HG03175 (cell line): ENCODE measurements around the gene CDH3.

Experiments
- ATAC-seq: cut with Tn5 transposase; IDR thresholded peaks from one replicate; pipeline ENCODE4 v1.9.1; 2021; ENCODE audit warnings: mild to moderate bottlenecking, moderate library complexity; ENCODE audit not compliant: unreplicated experiment

The CDH3 gene

DNA sequence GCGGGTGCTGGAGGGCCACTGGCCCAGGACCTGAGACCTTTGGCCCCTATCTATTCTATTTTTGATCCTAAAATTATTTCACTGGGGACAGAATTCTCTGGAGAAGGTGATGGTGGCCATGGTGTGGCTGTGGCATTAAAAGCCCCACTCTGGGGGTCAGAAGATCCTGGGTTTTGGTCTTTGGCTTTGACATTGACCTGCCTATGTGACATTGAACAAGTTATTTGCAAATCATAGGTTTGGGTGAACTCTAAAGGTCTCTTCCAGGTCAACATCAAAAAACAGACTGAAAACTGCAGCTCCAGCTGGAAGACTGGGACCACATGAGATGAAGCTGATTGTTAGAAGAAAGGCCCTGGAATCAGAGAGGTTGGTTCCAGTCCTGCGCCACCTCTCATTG, 89.7 kb downstream of the CDH3 start:
- ATAC-seq, result no peak

DNA sequence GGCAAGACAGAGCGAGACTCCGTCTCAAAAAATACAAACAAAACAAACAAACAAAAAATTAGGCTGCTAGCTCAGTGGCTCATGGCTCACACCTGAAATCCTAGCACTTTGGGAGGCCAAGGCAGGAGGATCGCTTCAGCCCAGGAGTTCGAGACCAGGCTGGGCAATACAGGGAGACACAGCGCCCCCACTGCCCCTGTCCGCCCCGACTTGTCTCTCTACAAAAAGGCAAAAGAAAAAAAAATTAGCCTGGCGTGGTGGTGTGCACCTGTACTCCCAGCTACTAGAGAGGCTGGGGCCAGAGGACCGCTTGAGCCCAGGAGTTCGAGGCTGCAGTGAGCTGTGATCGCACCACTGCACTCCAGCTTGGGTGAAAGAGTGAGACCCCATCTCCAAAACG, 91.5 kb downstream of the CDH3 start:
- no peak for ATAC-seq

GRCh38 chr16:68737046-68737729, 92.1 kb downstream of the CDH3 start, which contains the start of gene CDH1:
CDH1 (plus strand) TSS chr16:68737292; CDS start chr16:68737416, 124 bp downstream.
- no peak for ATAC-seq

DNA sequence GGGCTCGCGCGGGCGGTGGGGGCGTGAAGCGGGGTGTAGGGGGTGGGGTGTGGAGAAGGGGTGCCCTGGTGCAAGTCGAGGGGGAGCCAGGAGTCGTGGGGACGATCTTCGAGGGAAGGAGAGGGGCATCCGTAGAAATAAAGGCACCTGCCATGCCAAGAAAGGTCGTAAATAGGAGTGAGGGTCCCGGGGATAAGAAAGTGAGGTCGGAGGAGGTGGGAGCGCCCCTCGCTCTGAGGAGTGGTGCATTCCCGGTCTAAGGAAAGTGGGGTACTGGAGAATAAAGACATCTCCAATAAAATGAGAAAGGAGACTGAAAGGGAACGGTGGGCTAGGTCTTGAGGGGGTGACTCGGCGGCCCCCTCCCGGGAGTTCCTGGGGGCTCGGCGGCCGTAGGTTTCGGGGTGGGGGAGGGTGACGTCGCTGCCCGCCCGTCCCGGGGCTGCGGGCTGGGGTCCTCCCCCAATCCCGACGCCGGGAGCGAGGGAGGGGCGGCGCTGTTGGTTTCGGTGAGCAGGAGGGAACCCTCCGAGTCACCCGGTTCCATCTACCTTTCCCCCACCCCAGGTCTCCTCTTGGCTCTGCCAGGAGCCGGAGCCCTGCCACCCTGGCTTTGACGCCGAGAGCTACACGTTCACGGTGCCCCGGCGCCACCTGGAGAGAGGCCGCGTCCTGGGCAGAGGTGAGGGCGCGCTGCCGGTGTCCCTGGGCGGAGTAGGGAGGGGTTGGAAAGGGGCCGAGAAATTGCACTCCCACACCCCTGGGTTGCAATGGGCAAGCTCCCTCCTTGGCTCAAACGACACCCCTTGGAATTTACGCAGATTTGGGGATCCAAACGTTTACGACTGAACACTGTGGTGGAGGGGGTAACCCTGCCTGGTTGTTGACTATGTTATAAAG, 92.9 kb downstream of the CDH3 start:
- ATAC-seq, result no peak

GRCh38 chr16:68739964-68740627, 95.0 kb downstream of the CDH3 start:
- no peak for ATAC-seq

DNA sequence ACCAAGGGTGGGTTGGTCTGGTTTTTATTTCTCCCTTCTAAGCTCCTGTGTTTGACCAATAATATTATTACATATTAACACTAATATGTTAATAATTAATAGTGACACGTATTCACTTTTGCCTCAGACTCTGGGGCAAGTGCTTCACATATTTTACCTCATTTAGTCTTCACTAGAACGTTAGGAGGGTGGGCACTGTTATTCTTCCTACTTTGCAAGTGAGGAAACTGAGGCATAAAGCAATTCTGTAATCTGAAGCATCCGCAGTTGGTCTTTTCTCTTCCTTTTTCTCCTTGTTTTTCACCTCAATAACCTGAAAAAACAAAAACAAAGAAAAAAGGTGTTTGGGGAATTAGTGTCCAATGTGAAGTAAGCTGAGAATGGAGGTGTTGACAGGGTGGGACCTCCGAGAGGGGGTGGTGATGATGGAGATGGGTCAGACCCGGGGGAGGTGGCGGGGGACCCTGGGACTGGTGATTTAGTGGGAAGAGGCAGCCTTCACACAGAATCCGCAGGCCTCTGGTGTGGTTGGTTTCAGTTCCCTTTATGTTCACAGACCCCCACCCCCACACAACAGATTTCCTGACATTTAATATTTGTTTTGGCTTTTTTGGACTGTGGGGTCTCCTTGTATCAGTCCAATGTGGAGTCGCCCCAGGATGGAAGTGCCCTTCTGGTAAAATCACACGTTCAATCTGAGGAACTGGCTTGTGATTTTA, 95.7 kb downstream of the CDH3 start:
- ATAC-seq, result no peak

GRCh38 chr16:68743664-68744063, 98.6 kb downstream of the CDH3 start:
- ATAC-seq, result no peak

DNA sequence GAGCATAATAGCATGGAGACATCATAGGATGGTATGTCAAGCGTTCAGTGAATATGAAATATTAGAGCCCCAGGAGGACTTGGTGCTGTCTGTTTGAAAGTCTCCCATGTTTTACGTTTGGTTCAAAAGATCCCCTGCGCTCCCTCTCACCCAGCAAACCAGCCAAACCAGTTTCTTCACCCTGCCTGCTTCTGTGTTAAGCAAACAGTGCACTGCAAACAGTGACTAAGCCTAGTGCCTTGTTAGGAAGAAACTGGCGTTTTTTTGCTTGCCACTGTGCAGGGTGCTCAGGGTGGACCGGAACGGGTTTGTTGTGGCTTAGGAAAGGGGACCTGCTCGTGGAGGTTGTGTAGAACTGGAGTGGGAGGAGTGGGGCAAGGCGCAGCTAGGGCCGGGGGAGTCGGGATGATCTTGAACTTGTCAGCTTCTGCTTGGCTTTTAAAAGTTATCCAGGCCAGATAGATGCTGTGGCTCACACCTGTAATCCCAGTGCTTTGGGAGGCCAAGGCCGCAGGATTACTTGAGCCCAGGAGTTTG, 99.7 kb downstream of the CDH3 start:
- ATAC-seq, result no peak

DNA sequence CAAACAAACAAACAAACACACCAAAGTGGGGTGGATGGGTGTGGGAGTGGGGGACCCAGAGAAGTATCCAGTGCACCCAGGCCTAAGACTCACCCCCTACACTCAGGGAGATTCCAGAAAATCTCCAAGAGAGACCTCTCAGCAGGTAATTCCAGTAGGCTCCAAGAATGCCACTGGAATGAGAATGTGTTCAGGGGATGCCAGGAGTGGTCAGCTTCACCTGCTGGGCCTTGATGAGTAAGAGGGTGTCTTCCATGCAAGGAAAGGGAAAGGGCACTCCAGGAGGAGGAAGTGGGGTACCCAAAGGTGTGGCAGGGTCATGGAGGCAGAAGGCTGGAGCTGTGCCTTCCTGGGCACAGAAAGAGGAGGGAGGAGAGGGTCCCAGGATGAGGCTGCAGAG, 101.8 kb downstream of the CDH3 start:
- ATAC-seq, result no peak

- ATAC-seq, result no peak
Observed at GRCh38 chr16:68749432-68749831, 104.3 kb downstream of the CDH3 start.
